SK-N-SH (cell line): ENCODE results near the gene MGAT4A. TPM values are rescaled to one million over a fixed set of nuclear protein-coding genes. Genes with fewer than 3 reads are reported as not detected.
"Not testable (repeated sequence)": the region's sequence is repeated elsewhere in the genome, so short reads cannot be mapped to it uniquely, and the experiment has no call there.

Experiments
- CTCF ChIA-PET: fragments of 300-600, 350-600 bp; formaldehyde crosslinking; extraction: SDS; loops from one replicate; lab custom pipeline; 2021; lab: Yijun Ruan, JAX
- POLR2A ChIA-PET: fragments of 350-600 bp; sonication (Branson Sonifier 250); formaldehyde crosslinking; extraction: SDS; loops from one replicate; lab custom pipeline; 2020; ENCODE audit warnings: antibody characterized with exemption, inconsistent platforms; lab: Yijun Ruan, JAX
- DNase-seq: peaks from one replicate; pipeline ENCODE4 v3.0.0; 2012
- H2AFZ ChIP-seq: fragments of 200-600 bp; sonication (generic); 2 replicates; pipeline ENCODE4 v1.8.1; 2016; ENCODE audit warnings: antibody characterized with exemption, mild to moderate bottlenecking, low read depth
- H3F3A ChIP-seq: fragments of 200-600 bp; sonication (generic); replicated peaks from 2 replicates; pipeline ENCODE3; 2016; ENCODE audit warnings: antibody characterized with exemption, mild to moderate bottlenecking; ENCODE audit not compliant: insufficient read depth
- H3K27ac ChIP-seq, 2 experiments: fragments of 200-500 bp in 1 of 2; fragments of 200-600 bp in 1 of 2; sonication (Bioruptor generic) in 1 of 2; sonication (generic), shearing (Covaris generic) in 1 of 2; 2 replicates each; pipeline versions ENCODE4 v1.5.1 to v1.6.1; 2014 to 2016; ENCODE audit warnings: low read depth in 2 of 2, inconsistent platforms in 1 of 2, low read length in 1 of 2, mild to moderate bottlenecking in 1 of 2, mixed read lengths in 1 of 2
- H3K27me3 ChIP-seq: fragments of 200-600 bp; sonication (generic), shearing (Covaris generic); 2 replicates; pipeline ENCODE4 v1.6.1; 2016; ENCODE audit warnings: mixed run types; ENCODE audit not compliant: insufficient read depth
- H3K36me3 ChIP-seq, 2 experiments: fragments of 200-500 bp in 1 of 2; fragments of 200-600 bp in 1 of 2; sonication (Bioruptor generic) in 1 of 2; sonication (generic) in 1 of 2; replicated peaks in 1 of 2; 2 replicates each; pipeline versions ENCODE3 to v1.5.1; 2014 to 2016; ENCODE audit warnings: low read length in 1 of 2, mild to moderate bottlenecking in 1 of 2; ENCODE audit not compliant: insufficient read depth in 2 of 2, control insufficient read depth in 1 of 2
- H3K4me1 ChIP-seq, 2 experiments: fragments of 200-500 bp in 1 of 2; fragments of 200-600 bp in 1 of 2; sonication (Bioruptor generic) in 1 of 2; sonication (generic), shearing (Covaris generic) in 1 of 2; 2 replicates each; pipeline versions ENCODE4 v1.5.1 to v1.6.1; 2014 to 2016; ENCODE audit warnings: low read depth in 1 of 2, low read length in 1 of 2, mixed run types in 1 of 2; ENCODE audit not compliant: insufficient read depth in 2 of 2, control insufficient read depth in 1 of 2
- H3K4me2 ChIP-seq: fragments of 200-600 bp; sonication (generic), shearing (Covaris generic); 2 replicates; pipeline ENCODE4 v1.6.1; 2017; ENCODE audit warnings: mixed run types
- H3K4me3 ChIP-seq, 2 experiments: fragments of 200-500 bp in 1 of 2; fragments of 200-600 bp in 1 of 2; sonication (Bioruptor generic) in 1 of 2; sonication (generic), shearing (Covaris generic) in 1 of 2; 2 replicates each; pipeline versions ENCODE4 v1.5.1 to v1.8.1; 2014 to 2016; ENCODE audit warnings: low read depth in 2 of 2, inconsistent platforms in 1 of 2, low read length in 1 of 2, mild to moderate bottlenecking in 1 of 2, mixed read lengths in 1 of 2, moderate library complexity in 1 of 2
- H3K79me2 ChIP-seq: fragments of 200-600 bp; sonication (generic); 2 replicates; pipeline ENCODE4 v1.8.1; 2017; ENCODE audit warnings: mild to moderate bottlenecking; ENCODE audit not compliant: insufficient read depth
- H3K9ac ChIP-seq: fragments of 200-600 bp; sonication (generic); 2 replicates; pipeline ENCODE4 v1.6.1; 2017; ENCODE audit warnings: mixed run types
- H3K9me2 ChIP-seq: fragments of 200-600 bp; sonication (generic); 2 replicates; pipeline ENCODE4 v1.6.1; 2017; ENCODE audit warnings: mixed run types
- H3K9me3 ChIP-seq: fragments of 200-600 bp; sonication (generic); 2 replicates; pipeline ENCODE4 v1.6.1; 2017; ENCODE audit warnings: mixed run types, mild to moderate bottlenecking, moderate library complexity
- H4K20me1 ChIP-seq: fragments of 200-600 bp; sonication (generic); 2 replicates; pipeline ENCODE4 v1.6.1; 2017; ENCODE audit warnings: mild to moderate bottlenecking, mixed run types; ENCODE audit not compliant: insufficient read depth
- EP300 ChIP-seq, 2 experiments: IDR thresholded peaks; 2 replicates each; pipeline versions ENCODE4 v1.4.0 to v1.6.1; 2012; ENCODE audit warnings: borderline replicate concordance in 1 of 2, low read depth in 1 of 2, low read length in 1 of 2
- GATA2 ChIP-seq: sonication (generic); formaldehyde crosslinking; IDR thresholded peaks from 2 replicates; pipeline ENCODE4 v1.5.0; 2020; ENCODE audit warnings: mild to moderate bottlenecking, missing genetic modification reagents
- NFIC ChIP-seq: IDR thresholded peaks from 2 replicates; pipeline ENCODE4 v1.4.0; 2012; ENCODE audit warnings: borderline replicate concordance
- REST ChIP-seq: IDR thresholded peaks from 2 replicates; pipeline ENCODE4 v1.6.1; 2012; ENCODE audit warnings: mild to moderate bottlenecking, low read depth, low read length, moderate library complexity
- WGBS: methylation state at CpG from one replicate; pipeline ENCODE4 v1.1.6; 2017; ENCODE audit warnings: low lambda C conversion rate; 5-methylcytosine and 5-hydroxymethylcytosine counted together
- polyA plus RNA-seq, 3 experiments: library from polyadenylated mRNA; depleted of rRNA; stranded (reverse); fragments of >200 nt; gene quantifications; 2 replicates each; pipeline ENCODE4 v1.2.3, GENCODE V29; 2012

MGAT4A gene
- polyA plus RNA-seq, 1 of the 3 experiments (the other 2 are of a cell fraction) = 0.07 TPM

DNA sequence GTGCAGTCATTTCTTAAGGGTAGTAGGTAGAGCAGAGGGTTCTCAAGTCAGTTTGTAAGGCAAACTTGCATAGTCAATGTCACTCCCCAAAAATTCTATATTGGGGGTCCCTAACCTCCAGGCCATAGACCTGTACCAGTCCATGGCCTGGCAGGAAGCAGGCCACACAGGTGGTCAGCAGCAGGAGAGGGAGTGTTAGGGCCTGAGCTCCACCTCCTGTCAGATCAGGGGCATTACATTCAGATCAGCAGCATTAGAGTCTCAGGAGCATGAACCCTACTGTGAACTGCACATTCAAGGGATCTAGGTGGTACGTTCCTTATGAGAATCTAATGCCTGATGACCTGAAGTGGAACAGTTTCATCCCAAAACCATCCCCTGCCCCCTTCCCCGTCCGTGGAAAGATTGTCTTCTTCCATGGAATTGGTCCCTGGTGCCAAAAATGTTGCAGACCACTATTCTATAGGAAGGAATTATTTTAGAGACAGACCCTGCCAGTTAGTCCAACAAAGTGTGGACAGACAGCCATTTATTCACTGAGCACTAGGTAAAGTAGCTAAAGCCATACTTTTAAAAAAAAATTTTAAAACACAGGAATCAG is 129.3 kb downstream of the MGAT4A start (continued):
- TF ChIP-seq NFIC (no peak), EP300 (IDR thresholded peaks at IDR 0.05; ENCODE audit: borderline replicate concordance in 1 of 2, low read depth in 1 of 2, low read length in 1 of 2) (no peak)

- H3K4me2 ChIP-seq = no peak overlapping the region
- TF ChIP-seq REST (no peak), GATA2 (CRISPR knock-in tag) (no peak), NFIC (no peak)
- TF ChIP-seq, all 33 proteins: peak for 0
- CTCF ChIA-PET = interaction anchor here (1.6 kb wide), 1 partner anchor 186 kb away, joined by 12 read pairs; no protein-coding TSS in a partner anchor
- H3K36me3 ChIP-seq = peaks cover 45 to 61% of the 10 kb centered on the region in 2 experiments
- POLR2A ChIA-PET = interaction anchor here (1.1 kb wide), 1 partner anchor 14 kb away, joined by 4 read pairs; no protein-coding TSS in a partner anchor
- peaks cover 6% of the 10 kb centered on the region; the same call in 1 of the 2 replicates for H3K79me2 ChIP-seq
- H2AFZ ChIP-seq = no peak overlapping the region
- H4K20me1 ChIP-seq = no peaks in the 10 kb centered on the region
- peaks cover 27% of the 10 kb centered on the region for H3F3A ChIP-seq
- H3K4me1 ChIP-seq = peaks cover 0 to 3% of the 10 kb centered on the region in 2 experiments; a peak in 2 of 4 replicates
- DNase-seq = no peak
- WGBS = 100% methylated on average over 1 of the region's 1 CpG
- H3K27me3 ChIP-seq = no peaks in the 10 kb centered on the region
- no peak overlapping the region for H3K9ac ChIP-seq
- no peaks in the 10 kb centered on the region for H3K9me3 ChIP-seq
- no peaks in the 10 kb centered on the region for H3K9me2 ChIP-seq
- H3K27ac ChIP-seq = peak overlapping the region in 1 of 2 experiments; percentile 11; a peak in 1 of 4 replicates
- no peak overlapping the region for H3K4me3 ChIP-seq
Observed at GRCh38 chr2:98598781-98599428, 132.0 kb downstream of the MGAT4A start.

GRCh38 chr2:98594665-98595064 is 136.3 kb downstream of the MGAT4A start:
- H3K4me2 ChIP-seq, H3K4me3 ChIP-seq, H3K79me2 ChIP-seq, H3K27ac ChIP-seq, H2AFZ ChIP-seq, H4K20me1 ChIP-seq, H3K9ac ChIP-seq, POLR2A ChIA-PET, H3K27me3 ChIP-seq, CTCF ChIA-PET, DNase-seq, H3K4me1 ChIP-seq, H3K9me2 ChIP-seq, H3K9me3 ChIP-seq: not testable (repeated sequence)
- Histone ChIP-seq H3F3A (peaks cover 16% of the 10 kb centered on the region), H3K36me3 (peaks cover 22 to 38% of the 10 kb centered on the region in 2 experiments)
- 90% methylated on average over 4 of the region's 4 CpGs for WGBS
